AG08395 (cell line): Measurements from ENCODE around the gene ATXN1.

ENCODE experiments used
- DNase-seq: peaks from one replicate; pipeline ENCODE4 v3.0.0; 2012; ENCODE audit warnings: mixed read lengths, low spot score

Gene ATXN1

GRCh38 chr6:16305246-16305725, 456.0 kb downstream of the ATXN1 start:
- no peak for DNase-seq

- DNase-seq, result no peak
Observed at GRCh38 chr6:16302721-16303552, 458.3 kb downstream of the ATXN1 start.

- no peak for DNase-seq
Observed at GRCh38 chr6:16301511-16301910, 459.7 kb downstream of the ATXN1 start.

- DNase-seq, result no peak
Observed at GRCh38 chr6:16299861-16300260, 461.4 kb downstream of the ATXN1 start.

GRCh38 chr6:16296061-16296670, 465.1 kb downstream of the ATXN1 start:
- no peak for DNase-seq

- DNase-seq, result no peak
Observed at GRCh38 chr6:16295471-16295870, 465.8 kb downstream of the ATXN1 start.

GRCh38 chr6:16295060-16295459, 466.2 kb downstream of the ATXN1 start:
- no peak for DNase-seq

- no peak for DNase-seq
Observed at GRCh38 chr6:16294371-16294770, 466.9 kb downstream of the ATXN1 start.

- no peak for DNase-seq
Observed at GRCh38 chr6:16292942-16293341, 468.3 kb downstream of the ATXN1 start.

GRCh38 chr6:16292432-16292831, 468.8 kb downstream of the ATXN1 start:
- DNase-seq, result no peak

- DNase-seq, result no peak
Observed at GRCh38 chr6:16291739-16292138, 469.5 kb downstream of the ATXN1 start.

GRCh38 chr6:16288163-16288562, 473.1 kb downstream of the ATXN1 start:
- DNase-seq, result no peak

GRCh38 chr6:16286151-16286522, 475.1 kb downstream of the ATXN1 start:
- DNase-seq, result peak; percentile 78

- no peak for DNase-seq
Observed at GRCh38 chr6:16285467-16286150, 475.7 kb downstream of the ATXN1 start.

GRCh38 chr6:16284472-16284871, 476.8 kb downstream of the ATXN1 start:
- no peak for DNase-seq

GRCh38 chr6:16282370-16282769, 478.9 kb downstream of the ATXN1 start:
- no peak for DNase-seq

- no peak for DNase-seq
Observed at GRCh38 chr6:16279243-16279642, 482.0 kb downstream of the ATXN1 start.

GRCh38 chr6:16278750-16279149, 482.5 kb downstream of the ATXN1 start:
- DNase-seq, result no peak

- DNase-seq, result no peak
Observed at GRCh38 chr6:16278048-16278724, 483.1 kb downstream of the ATXN1 start.

- peak; percentile 88 for DNase-seq
Observed at GRCh38 chr6:16277101-16277981, 483.9 kb downstream of the ATXN1 start.

- DNase-seq, result no peak
Observed at GRCh38 chr6:16274885-16275589, 486.2 kb downstream of the ATXN1 start.
